HG02763 (cell line): Measurements from ENCODE around the gene OR10AG1.

Experiments
- ATAC-seq: cut with Tn5 transposase; IDR thresholded peaks from one replicate; pipeline ENCODE4 v1.9.1; 2021; ENCODE audit warnings: mild to moderate bottlenecking, moderate library complexity; ENCODE audit not compliant: unreplicated experiment

OR10AG1 gene, protein sequence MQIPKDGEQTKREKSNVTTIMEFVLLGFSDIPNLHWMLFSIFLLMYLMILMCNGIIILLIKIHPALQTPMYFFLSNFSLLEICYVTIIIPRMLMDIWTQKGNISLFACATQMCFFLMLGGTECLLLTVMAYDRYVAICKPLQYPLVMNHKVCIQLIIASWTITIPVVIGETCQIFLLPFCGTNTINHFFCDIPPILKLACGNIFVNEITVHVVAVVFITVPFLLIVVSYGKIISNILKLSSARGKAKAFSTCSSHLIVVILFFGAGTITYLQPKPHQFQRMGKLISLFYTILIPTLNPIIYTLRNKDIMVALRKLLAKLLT

GRCh38 chr11:55969845-55970244, at the start of gene OR10AG1:
Gene OR10AG1, minus strand, starts transcription at chr11:55969945. Its CDS starts 38 bp downstream, at chr11:55969907.
- ATAC-seq = no peak

DNA sequence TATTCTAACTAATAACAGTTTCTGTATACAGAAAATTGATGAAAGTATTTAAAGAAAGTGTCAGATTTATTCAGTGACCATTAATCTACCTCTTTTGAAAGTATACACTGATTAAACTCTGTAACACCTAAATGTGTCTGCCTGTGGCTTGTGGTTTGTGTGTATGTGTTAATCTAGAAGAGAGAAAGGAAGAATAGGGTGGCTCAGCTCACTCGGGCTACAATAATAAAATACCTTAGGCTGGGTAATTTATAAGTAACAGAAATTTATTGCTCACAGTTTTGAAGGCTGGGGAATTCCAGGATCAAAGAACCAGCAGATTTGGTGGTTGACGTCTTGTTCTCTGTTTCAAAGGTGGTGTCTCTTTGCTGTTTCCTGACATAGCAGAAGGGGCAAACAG, 44.1 kb upstream of the OR10AG1 start:
- ATAC-seq = no peak

GRCh38 chr11:56010716-56011115, 41.0 kb upstream of the OR10AG1 start:
- ATAC-seq = no peak

- ATAC-seq = no peak
Observed at GRCh38 chr11:55994525-55994924, 24.8 kb upstream of the OR10AG1 start, which contains the start of gene OR5F1. Gene OR5F1, minus strand, starts transcription at chr11:55994625. Its CDS starts 0 bp downstream, at chr11:55994625.

DNA sequence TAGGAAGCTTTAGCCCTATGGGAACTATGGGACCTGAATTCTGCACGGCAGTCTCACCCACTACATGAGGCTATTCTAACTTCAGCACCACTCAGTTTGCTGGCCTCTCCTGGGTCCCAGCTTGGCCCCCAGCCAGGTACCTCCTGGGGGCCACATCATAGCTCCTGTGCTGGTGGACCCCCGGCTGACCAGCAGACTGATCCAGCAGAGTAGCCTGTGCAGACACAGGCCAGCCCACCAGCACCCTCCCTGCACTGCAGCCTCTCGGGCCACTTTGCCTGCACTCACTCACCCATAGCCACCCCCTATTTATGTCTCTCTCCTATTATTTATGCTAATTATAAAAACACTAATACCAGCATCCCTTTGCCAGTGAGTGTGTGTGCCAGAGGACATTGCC, 1.2 kb upstream of the OR10AG1 start:
- ATAC-seq = no peak

- no peak for ATAC-seq
Observed at GRCh38 chr11:55967914-55968313, 1.8 kb downstream of the OR10AG1 start.

DNA sequence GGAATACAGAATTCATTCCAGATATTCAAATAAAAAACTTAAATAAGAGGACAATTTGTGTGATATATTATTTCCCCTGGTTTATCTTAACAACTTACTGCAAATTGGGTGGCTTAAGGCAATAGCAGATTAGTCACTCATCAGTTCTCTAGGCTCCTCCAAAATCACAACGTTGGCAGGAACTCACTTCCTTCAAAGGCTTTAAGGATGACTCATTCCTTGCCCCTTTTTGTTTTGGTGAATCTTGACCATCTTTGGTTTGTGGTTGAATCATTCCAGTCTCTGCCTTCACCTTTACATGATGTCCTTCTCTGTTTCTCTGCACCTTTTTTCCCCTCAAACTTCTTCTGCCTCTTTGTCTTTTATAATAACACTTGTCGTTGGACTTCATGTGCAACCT, 3.4 kb downstream of the OR10AG1 start:
- no peak for ATAC-seq

- ATAC-seq = no peak
Observed at GRCh38 chr11:55956521-55956920, 13.2 kb downstream of the OR10AG1 start.

GRCh38 chr11:55949330-55949729, 20.4 kb downstream of the OR10AG1 start:
- ATAC-seq = no peak

GRCh38 chr11:55942785-55943392, 26.9 kb downstream of the OR10AG1 start:
- no peak for ATAC-seq

GRCh38 chr11:55936300-55936699, 33.4 kb downstream of the OR10AG1 start, which contains the start of gene OR5I1:
Gene OR5I1, minus strand, starts transcription at chr11:55936400. Its CDS starts 0 bp downstream, at chr11:55936400.
- ATAC-seq = no peak

DNA sequence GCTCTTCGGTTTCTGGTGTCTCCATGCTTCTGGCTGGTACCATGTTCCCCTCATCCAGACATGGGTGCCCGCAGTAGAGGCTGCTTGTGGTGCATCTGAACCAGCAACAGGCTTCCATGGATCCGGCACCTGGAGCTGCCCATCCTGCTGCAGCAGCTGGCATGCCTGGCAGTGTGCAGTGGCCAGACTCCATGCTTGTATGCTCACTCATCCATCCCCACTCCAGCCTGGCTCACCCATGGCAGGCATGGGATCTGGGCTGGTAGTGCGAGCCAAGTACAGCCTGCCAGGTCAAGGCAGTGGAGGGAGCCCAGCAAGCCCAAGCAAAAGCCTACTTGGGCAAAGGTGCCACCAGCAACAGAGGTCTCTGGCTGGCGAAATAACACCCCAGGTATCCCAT, 49.2 kb downstream of the OR10AG1 start:
- no peak for ATAC-seq
